ENCODE data around the gene PCK1.

Gene PCK1

DNA sequence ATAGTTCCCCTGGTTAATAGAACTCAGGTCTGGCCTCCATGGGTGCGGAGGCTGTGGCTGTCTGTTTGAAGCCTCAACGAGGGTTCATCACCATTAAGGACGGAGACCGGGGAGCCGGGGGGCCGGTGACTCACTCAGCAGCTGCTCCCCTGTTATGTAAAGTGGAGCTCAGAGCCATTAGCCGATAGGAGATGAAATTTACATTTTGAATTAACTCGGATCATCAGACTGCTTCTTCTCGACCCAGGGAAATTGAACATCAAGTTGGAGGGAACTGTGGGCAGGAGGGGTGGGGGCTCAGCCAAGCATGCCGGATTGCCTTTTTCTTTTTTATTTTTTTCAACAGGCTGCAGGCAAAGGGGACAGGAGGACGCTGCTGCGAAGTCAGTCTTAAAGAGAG is 12.3 kb downstream of the PCK1 start:
- FAIRE-seq (peak; percentile 73), DNase-seq (ENCODE audit: insufficient read length, low spot score) (no peak)

DNA sequence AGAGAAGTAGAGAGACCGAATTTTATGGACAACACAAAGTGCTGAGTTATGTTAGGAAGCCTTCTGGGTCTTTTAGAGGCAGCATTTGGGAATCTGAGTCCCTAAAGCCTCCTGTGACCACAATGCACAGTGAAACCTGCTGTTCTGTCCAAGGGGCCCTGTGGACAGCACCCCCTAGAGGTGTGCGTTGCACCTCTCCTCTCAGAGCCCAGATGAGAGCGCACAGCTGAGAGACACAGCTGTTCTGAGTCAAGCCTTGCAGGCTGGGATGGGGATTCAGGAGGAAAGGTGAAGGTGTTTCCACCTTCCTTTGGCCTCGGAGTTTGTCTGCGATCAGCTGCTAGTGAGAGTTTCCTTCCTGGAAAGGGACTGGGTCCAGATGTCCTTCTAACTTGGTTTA is 13.0 kb downstream of the PCK1 start:
- no peak for DNase-seq (ENCODE audit: insufficient read length, low spot score)

DNA sequence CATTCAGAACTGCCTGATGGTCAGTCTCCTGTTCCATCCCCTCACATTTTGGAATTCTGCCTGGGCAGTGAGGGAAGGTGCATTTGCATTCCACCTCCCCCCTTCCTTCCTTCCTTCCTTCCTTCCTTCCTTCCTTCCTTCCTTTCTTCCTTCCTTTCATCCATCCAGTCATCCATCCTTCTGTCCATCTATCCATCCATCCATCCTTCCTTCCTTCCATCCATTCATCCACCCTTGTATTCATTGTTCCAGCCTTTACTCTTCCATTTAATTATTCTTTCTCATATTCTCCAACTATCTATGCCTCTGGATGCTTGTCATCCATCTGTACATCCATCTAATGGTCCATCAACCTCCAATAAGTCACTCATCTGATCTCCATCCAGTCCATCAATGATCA is 14.0 kb downstream of the PCK1 start:
- no peak for FAIRE-seq
- no peak for DNase-seq (ENCODE audit: insufficient read length, low spot score)

More for the DNA sequence above, 13.0 kb downstream of the PCK1 start:
- FAIRE-seq = no peak

DNA sequence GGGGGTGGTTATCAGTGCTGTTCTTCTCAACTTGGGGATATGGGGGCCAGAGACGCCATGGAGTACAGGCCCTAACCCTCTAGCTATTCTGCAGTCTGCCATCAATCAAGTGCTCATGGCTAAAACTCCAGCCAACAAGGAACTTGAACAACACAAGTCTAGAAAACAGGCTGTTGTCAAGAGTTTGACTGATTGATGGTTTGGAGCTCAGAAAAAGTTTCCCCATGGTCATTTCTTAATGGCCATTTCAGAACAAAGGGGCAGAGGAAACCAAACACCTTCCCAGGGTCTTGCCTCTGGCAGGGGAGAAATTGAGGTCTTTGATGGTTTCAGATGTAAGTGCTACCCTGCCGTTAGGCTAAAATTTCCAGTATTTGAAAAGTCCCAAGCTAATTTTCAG is 15.1 kb downstream of the PCK1 start:
- FAIRE-seq = no peak
- DNase-seq (ENCODE audit: insufficient read length, low spot score) = no peak

DNA sequence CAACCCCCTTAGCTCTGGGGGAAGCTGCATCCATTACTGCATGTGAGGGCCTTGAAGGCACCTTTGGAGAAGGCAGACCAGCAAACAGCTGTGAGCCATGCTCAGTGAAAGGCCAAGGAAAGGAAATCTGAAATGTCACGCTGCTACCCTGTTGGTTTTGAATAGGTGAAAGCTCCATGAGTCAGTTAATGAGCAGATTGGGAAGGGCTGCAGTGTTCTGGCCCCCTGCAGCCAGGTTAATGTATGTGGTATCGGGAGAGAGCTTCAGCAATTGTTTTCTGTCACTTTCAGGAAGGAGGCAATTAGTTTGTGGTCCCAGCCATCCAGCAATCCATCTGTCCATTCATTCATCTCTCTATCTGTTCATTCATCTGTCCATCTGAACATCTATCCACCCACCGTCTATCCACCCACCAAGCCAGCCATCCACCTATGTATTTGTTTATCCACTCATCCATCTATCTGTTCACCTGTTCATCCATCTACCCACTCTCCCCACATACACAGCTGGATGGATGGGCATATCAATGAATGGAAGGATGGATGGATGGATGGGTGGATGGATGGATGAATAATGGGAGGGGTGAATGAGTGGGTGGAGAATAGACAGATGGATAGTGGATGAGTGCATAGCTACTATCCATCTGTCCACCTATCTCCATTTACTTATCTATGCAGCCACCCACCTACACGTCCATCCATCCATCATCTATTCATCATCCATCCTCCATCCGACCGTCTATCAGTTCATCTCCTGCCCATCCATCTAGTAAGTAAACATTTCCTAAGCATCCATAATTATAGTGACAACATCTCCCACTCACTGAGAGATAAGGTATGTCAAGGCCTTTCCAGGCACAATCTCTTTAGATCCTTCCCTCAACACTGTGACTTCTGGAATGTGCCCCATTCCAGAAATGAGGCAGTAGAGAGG is 16.0 kb downstream of the PCK1 start:
- FAIRE-seq = peak; percentile 97
- DNase-seq (ENCODE audit: insufficient read length, low spot score) = no peak

DNA sequence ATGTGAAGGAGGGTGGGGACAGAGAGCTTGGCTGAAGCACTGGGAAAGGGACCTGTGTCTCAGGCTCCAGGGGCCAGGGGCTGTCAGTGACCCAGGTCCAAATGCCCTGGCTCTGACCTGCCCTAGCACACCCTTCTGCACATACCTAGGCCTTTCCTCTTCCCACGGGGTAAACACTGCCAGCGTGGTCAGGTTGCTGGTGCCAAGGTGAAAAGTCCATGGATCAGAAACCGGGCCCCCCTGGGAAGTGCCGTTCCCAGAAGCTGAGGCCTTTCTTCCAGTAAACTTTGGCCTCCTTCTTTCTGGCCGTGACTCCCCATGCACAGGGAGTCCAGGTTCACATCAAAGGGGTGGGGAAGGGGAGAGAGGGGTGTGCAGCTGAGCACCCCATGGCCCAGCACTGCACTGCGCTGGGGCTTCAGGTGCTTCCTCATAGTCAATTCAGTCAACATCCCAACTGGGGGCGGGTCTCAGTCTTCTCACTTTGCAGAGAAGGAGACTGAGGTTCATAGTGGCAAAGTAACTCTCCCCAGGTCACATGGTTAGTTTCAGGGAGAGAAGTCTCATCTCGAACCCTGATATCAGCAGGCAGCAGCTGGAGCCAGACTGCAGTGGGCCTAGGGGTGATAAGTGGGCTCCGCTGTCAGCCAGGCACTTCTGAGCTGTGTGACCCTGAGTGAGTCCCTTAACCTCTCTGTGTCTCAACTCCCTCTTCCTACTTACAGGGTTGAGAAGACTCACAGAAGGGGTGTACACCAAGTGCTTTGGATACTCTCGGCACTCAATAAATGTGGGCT is 17.0 kb downstream of the PCK1 start:
- FAIRE-seq = no peak
- no peak for DNase-seq (ENCODE audit: insufficient read length, low spot score)

DNA sequence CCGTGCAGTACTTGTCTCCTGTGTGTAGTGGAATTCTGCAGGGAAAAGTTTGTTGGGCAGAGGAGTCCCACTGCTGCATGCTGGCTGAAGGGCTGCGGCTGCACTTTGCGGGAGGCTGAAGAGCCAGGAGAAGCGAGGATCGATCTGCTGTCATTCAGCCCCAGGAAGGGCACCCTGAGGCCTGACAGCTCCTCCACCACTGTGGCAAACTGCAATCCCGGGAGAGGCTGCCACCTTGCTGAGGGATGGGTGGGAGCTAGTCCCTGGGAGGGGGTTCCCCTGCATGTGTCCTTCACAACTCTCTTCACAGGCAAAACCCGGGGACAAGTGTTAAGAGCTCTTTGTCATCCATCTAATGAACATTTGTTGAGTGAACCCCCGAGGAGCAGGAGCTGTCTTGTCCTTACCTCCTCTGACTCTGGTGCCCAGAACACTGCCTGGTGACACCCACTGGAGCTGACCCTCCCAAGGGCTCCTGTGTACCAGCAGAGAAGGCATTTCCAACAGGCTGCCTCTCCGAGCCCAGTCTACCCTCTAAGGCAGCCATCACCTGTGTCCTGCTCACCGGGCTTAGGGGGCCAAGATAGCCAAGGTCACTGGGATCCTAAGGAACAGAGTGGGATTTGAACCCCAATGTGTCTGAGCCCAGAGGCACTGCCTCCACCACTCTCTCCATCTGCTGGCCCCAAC is 17.7 kb downstream of the PCK1 start:
- DNase-seq (ENCODE audit: insufficient read length, low spot score) = no peak
- FAIRE-seq = peak; percentile 80

DNA sequence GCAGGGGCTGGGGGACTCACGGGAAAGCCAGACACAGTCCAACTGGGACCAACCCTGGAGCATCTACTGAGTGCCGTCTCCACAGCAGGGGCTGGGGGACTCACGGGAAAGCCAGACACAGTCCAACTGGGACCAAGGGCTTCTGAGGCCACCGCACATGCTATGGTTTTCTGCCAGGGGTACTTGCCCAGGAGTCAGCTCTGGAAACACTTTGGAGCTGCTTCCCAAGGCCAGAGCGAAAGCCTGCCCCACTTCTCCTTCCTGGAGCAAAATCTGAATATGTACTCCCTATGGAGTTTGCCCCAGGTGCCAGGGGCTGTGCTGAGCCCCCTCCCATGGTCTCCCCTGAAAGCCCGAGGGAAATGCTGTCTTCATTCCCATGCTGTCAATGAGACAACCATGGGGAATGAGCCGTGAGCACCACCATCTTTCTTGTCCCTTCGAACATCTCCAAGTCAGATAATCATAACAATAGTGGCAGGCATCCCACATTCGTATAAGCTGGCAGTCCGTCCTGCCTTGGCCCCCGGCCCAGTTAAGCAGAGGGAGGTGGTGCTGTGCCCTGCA is 18.5 kb downstream of the PCK1 start:
- DNase-seq (ENCODE audit: insufficient read length, low spot score) (no peak), FAIRE-seq (no peak)

DNA sequence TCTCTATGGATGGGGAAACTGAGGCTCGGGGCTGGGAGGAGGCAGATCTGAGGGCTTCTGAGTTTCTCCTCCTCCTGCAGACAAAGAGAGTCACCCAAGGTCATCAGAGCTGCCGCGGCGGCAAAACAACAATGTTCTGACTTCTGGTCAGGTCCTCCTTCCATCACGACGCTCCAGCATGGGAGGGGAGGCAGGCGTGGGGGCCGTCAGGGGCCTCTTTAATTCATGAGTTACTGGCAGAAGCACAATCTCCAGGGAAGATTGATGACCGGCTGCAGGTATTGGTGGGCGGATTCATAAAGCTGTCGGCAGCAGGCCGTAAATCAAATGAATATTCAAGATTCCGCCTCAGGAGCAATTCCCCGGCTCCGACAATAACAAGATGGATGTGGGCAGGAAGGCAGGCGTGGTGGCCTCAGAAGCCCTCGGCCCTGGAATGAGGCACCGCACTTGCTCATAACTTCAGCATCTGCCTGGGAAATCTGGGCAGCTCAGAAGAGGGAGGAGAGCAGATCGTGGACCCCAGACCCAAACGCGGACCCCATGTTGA is 19.1 kb downstream of the PCK1 start:
- peak; percentile 99 for FAIRE-seq
- peak; percentile 96 for DNase-seq (ENCODE audit: insufficient read length, low spot score)

DNA sequence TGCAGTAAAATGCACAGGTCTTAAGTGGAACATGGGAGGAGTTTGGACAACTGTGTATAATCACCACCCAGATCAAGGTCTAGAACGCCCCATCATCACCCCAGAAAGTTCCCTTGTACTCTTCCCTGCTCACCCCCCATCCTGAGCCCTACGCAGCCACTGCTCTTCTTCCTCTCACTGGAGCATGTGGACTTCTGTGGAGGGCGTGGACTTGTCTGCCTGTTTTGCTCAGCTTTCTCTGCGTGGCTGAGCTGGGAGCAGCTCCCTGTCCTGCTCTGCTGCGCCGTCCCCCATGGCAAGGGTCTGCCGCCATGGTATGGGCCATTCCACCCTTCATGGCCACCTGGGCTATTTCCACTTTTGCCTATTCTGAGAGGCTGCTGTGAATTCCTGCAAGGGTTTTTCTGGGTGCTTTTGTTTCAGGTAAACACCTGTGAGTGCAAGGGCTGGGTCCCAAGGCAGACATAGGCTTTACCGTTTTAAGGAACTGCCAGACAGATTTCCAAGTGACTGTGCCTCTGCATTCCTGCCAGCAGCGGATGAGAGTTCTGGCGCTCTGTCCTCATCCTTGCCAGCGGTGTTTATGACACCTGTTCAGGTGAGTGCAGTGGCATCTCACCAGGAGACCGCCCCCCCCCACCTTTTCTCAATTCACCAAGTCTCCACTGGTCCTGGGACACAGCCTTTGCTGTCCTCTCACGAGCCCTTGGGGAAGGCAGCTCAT is 19.7 kb downstream of the PCK1 start:
- no peak for DNase-seq (ENCODE audit: insufficient read length, low spot score)
- no peak for FAIRE-seq

DNA sequence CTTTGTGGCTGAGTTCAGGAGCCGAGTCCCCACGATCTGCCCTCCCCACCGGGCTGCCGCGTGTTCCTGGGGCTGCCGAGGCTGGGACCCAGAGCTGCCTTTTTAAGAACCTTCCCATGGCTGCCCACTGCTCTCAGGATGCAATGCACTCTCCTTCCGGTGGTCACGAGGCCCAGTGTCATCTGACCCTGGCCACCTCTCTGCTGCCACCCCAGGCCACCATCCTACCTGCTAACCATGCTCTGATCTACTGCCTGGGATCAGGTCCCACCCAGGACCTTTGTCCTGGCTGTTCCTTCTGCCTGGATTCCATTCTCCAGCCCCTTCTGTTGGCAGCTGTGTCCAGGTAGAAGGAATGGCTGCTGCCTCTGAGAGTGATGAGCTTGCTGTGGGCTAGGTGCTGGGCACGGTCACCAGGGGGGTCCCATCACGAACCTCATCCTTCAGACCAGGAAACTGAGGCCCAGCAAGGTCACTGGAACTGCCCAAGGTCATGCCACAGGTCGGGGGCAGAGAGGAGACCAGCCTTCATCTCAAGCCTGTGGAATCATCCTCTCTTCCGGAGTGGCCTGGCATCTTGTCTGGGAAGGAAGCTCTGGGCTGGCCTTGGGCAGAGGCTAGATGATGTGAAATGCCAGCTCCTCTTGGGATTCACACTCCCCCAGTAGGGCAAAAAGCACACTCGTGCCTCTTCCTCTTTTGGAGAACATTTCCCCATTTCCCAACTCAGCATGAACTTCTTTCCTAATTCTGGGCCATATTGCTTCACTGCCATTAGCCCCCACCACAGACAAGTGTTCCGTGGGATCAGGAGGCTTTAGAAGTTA is 20.5 kb downstream of the PCK1 start:
- no peak for DNase-seq (ENCODE audit: insufficient read length, low spot score)

DNA sequence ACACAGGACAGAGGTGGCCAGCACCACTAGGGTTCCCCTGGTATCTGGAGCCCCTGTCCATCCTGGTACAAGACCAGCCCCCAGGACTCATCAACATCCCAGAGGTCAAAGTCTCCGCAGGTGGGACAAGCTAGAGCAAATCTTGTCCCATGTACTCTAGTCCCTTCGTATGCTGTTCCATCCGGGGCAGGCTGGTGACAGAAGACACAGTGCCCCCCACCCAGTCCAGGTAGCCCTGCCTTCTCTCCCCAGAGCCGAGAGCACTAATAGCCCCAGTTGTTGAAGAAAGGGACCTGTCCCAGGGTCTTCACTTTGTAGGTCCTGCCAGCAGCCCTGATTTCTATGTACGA is 21.1 kb downstream of the PCK1 start:
- no peak for DNase-seq (ENCODE audit: insufficient read length, low spot score)
- FAIRE-seq = peak; percentile 55

More for the DNA sequence above, 20.5 kb downstream of the PCK1 start:
- FAIRE-seq = peak; percentile 93

DNA sequence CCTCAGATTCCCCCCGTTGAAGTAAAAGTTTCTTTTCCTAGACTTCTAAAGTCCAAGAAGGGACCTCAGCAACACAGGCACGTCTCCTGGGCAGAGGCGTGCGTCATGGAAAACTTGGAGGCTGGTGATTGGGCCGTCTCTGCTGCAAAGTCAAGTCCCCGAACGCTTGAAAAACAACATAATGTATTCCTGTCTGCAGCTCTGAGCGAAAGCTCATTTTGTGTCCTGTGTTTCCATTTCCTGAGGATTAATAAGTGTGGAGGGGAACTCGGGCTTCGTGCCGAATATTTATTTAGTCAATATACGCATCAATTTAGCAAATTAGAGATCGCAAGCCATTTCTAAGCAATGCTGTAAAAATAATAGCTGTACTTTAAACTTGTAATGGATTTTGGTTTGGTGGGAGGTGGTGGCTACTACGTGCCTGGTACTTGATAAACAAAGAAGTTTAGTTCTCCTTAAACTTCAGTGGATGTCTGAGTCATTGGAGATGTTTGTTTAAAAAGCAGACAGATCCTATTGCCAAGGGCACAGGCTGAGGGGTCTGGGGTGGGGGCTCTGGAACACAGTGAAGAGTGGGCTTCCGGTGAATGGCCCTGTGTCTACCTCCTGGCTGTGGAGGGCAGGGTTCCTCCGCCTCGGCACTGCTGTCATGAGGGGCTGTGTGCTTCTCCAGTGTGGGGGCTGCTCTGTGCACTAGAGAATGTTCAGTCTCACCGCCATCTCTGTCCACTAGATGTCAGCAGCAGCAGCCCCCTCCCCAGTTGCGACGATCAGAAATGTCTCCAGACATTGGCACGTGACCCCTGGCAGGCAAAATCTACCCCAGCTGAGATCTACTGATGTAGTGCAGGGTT is 21.8 kb downstream of the PCK1 start:
- peak; percentile 99 for FAIRE-seq
- peak; percentile 89 for DNase-seq (ENCODE audit: insufficient read length, low spot score)

DNA sequence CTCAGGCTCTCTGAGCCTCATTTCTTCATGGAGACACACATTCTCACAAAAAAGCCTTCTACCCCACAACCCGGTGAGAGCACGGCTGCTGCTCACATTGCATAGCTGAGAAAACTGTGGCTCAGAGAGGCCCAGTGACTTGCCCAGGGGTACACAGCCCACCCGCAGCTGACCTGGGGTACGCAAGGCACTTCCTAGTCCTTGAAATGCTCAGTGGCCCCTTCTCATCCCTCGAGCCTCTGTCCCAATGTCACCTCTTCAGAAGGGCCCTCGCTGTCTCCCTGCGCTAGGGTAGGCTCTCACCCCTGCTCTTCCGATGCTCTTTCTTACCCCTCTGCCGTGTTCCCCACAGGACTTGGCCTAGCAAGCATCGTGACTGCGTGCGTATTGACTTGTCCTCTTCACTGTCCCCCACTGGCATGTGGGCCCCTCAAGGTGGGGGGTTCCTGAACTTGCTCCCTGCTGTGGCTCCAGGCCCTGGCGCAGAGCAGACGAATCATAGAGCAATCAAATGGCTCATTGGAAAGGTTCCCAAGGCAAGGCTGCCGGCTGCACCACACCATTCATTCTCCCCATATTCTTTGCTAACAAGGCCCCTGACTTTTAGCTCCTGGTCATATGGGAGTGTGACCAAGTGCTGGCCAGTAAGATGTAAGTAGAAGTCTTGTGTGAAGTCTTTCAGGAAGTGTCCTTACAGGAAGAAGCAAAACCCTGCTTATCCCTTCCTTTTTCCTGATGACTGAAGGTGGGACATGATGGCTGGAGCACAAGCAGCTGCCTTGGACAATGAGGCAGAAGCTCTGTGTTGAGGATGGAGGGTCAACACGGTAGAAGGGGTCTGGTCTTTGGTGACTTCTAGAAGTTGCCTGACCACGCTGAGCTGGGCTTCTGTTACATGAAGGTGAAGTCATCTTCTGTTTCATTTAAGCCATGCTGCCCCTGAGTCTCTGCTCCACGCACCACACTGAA is 22.7 kb downstream of the PCK1 start:
- DNase-seq (ENCODE audit: insufficient read length, low spot score) = no peak
- FAIRE-seq = no peak

DNA sequence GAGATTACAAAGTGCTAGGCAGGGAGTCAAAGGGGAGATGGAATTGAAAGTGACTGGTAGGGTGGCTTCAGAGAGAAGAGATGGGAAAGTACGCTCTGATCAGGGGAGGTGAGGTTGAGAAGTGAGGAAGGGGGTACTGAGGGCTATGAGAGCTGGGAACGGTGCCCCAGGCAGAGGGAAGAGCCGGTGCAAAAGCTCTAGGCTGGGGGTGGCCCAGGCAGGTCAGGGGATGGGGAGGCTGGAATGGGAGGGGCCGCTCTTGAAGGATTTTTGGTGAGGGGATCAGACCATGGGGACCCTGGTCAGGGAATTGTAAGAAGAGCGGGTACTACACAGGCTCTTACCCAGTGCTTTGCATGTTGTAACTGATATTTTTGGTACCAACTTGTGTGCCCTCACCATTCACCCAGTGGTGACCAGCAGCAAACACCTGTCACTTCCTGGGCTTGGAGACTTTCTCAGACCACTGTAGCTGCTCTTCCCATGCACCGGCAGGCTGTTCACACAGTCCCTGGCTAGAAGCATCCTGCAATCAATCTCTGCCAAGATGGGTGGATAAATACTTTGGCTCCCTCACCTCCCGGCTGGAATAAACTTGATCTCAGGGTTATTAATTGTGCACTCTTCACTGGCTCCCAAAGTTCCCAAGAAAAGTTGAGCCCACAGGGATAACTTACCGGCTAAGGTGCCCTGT is 24.0 kb downstream of the PCK1 start:
- no peak for DNase-seq (ENCODE audit: insufficient read length, low spot score)
- no peak for FAIRE-seq

DNA sequence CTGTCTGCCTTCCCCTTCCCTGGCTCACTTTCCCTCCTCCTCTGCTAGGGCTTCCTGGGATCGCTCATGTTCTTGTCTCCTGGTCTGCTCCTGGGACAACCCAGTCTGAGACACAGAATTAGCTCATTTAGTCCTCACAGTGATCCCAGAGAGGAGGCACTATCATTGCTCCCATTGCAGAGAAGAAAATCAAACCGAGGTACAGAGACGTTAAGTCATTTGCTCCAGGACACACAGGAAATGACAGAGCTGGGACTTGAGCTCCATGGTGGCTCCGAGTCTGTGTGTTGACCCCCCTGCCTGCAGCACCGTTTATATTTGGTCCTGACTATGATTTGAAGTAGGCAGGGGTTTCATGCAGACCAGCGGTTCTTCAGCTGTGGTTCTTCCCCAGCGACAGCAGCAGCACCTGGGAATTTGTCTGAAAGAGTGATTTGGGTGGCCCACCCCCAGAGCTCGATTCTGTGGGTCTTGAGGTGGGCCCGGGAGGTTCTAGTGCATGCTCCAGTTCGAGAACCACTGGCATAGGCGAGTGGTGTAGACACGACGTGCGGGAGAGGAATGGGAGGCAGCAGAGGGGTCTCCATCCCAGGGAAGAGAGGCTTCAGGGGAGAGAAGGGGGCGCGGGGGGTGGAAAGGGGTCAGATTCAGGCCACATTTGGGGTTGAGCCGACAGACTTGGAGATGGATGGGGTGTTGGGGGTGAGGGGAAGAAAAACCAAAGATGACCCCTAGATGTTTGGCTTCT is 24.7 kb downstream of the PCK1 start:
- no peak for DNase-seq (ENCODE audit: insufficient read length, low spot score)
- FAIRE-seq = no peak

Data from HTR-8/SVneo (cell line).